H54 (cell line): Measurements from ENCODE around the gene NVL.

Source experiments
- DNase-seq: peaks from one replicate; pipeline ENCODE4 v3.0.0; 2011; ENCODE audit warnings: low spot score, mixed read lengths; ENCODE audit not compliant: insufficient read length
- FAIRE-seq: peaks from 3 replicates; lab custom pipeline; 2011; peaks lifted over from hg19 to GRCh38; lab: Jason Lieb, UNC
- POLR2A ChIP-seq: IDR thresholded peaks from 2 replicates; pipeline ENCODE4 v1.6.1; 2011; ENCODE audit warnings: low read depth, mild to moderate bottlenecking, low read length

NVL gene

GRCh38 chr1:224251741-224252146 is 78.2 kb downstream of the NVL start:
- no peak for TF ChIP-seq POLR2A
- DNase-seq (no peak), FAIRE-seq (no peak)

DNA sequence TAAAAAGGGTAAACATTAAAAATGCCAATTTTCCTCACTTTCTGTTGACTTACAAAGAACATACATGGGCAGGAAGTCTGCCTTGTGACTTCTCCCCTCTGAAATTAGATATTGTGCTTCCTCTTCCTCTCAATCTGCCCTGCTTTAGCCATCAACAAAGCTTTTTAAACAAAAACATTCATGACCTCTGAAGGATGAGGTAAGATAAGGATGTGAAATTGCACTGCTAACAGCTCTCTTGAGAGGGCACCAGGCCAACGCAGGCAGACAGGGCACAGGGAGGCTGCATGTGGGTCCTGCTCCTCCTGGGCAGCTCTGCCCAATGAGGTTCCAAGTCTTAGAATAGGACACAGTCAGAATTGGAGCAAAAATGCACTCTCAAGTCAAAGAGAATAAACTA is 84.8 kb downstream of the NVL start:
- no peak for TF ChIP-seq POLR2A
- FAIRE-seq, result no peak
- no peak for DNase-seq

DNA sequence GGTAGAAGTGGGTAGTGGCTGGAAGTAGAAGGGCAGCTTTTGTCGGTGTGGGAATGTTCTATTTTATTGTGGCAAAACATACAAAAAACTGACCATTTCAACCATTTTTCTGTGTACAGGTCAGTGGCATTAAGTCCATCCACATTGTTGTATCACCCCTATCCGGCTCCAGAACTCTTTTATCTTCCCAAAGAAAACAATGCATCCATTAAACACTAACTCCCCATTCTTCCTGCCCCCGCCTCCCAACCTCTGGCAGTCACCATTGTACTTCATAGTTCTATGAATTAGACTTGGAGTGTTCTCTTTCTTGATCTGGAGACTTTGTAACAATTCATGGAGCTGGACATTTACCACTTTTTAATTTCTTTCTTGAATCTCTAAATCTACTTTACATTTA is 91.2 kb downstream of the NVL start:
- DNase-seq (no peak), FAIRE-seq (no peak)
- TF ChIP-seq POLR2A, result no peak

DNA sequence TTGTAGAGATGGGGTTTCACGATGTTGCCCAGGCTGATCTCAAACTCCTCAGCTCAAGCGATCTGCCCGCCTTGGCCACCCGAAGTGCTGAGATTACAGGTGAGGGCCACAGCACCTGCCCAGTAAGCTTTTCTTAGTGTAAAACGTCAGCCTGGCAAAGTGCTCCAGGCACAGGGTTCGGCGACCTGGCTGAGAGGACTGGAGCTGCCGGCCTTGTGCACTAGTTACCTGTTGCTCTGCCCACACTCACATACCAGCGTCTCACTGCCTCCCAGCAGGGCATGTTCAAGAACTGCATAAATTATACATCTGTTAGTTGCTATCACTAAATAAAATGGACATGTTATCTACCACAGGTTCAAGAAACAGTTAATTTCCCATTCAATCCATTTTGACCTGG is 91.8 kb downstream of the NVL start:
- no peak for TF ChIP-seq POLR2A
- no peak for FAIRE-seq

GRCh38 chr1:224237119-224237881 is 92.7 kb downstream of the NVL start:
- no peak for TF ChIP-seq POLR2A
- FAIRE-seq, result no peak
- no peak for DNase-seq

More for the DNA sequence above, 91.8 kb downstream of the NVL start:
- no peak for DNase-seq

DNA sequence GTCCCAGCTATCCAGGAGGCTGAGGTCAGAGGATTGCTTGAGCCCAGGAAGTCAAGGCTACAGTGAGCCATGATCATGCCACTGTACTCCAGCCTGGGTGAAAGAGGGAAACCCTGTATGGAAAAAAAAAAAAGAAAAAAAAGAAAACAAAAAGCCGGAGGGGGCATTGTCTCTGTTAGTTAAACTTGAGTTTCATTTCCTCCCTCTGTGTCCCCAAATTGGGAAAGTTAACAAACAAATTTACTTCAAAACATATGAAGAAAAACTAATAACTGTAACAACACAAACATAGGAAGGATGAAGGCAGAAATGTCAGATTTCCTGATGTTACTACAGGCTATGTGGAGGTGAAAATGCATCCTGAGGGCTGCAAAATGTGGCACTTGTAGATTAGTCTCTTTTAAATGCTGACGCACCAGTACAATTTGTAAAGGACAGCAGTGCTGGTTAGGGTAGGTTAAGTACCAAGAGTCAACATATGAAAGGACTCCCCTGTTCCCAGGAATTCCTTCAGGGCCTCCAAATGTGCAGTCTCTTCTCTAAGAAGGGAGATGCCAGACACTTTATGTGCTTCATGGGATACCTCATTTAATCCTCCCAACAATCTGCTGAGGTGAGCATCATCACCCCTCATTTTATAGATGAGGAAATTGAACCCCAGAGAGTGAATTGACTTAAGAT is 94.0 kb downstream of the NVL start:
- no peak for DNase-seq
- no peak for FAIRE-seq
- TF ChIP-seq POLR2A, result no peak

DNA sequence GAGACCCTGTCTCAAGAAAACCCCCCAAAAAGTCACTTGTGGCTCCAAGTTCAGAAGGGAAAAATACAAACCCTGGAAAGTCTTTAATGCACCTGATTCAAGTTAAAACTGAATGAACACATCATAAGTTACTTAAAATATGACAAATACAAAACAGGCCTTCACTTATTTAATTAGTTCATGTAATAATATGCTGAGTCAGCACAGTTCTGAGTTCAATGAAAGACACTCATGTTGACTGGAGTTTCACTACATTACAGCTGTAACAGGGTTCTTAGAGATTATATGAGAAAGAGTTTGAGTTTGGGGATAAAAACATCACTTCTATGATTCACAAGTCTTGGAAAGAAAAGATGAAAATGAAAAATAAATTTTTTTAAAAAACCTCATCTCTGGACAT is 96.0 kb downstream of the NVL start:
- TF ChIP-seq POLR2A, result no peak
- FAIRE-seq (no peak), DNase-seq (no peak)

- FAIRE-seq (no peak), DNase-seq (no peak)
- TF ChIP-seq POLR2A, result no peak
These were observed 103.0 kb downstream of the NVL start for GRCh38 chr1:224226849-224227502.

GRCh38 chr1:224223819-224224714 is 105.9 kb downstream of the NVL start:
- no peak for TF ChIP-seq POLR2A
- FAIRE-seq (no peak), DNase-seq (no peak)

GRCh38 chr1:224219612-224220059 is 110.3 kb downstream of the NVL start:
- DNase-seq (no peak), FAIRE-seq (no peak)
- no peak for TF ChIP-seq POLR2A

- FAIRE-seq (no peak), DNase-seq (no peak)
- no peak for TF ChIP-seq POLR2A
These were observed 110.9 kb downstream of the NVL start for GRCh38 chr1:224219011-224219611.

GRCh38 chr1:224217655-224218623 is 112.0 kb downstream of the NVL start:
- no peak for TF ChIP-seq POLR2A
- no peak for FAIRE-seq
- no peak for DNase-seq
